RWPE2 (cell line): Measurements from ENCODE around the gene HOXB7.

Experiments
- ATAC-seq: fragments of 200-7000 bp; cut with Tn5 transposase; 3 replicates; pipeline ENCODE4 v1.9.1; 2021; ENCODE audit warnings: low read depth
- DNase-seq: peaks from one replicate; pipeline ENCODE4 v3.0.0-alpha.2; 2020; ENCODE audit warnings: low spot score
- H3K27ac ChIP-seq: fragments of 450-650 bp; 2 replicates; pipeline ENCODE4 v1.5.1; 2017; ENCODE audit warnings: mild to moderate bottlenecking; ENCODE audit not compliant: poor library complexity, severe bottlenecking
- H3K27me3 ChIP-seq: fragments of 250-450 bp; sonication (Bioruptor Pico); 2 replicates; pipeline ENCODE4 v1.5.1; 2021; ENCODE audit warnings: mild to moderate bottlenecking, moderate library complexity; ENCODE audit not compliant: insufficient read depth, poor library complexity, severe bottlenecking
- H3K36me3 ChIP-seq: fragments of 250-450 bp; sonication (Bioruptor Pico); 2 replicates; pipeline ENCODE4 v1.5.1; 2020; ENCODE audit warnings: low read depth, mild to moderate bottlenecking, moderate library complexity
- H3K4me1 ChIP-seq: fragments of 250-450 bp; sonication (Bioruptor Pico); 2 replicates; pipeline ENCODE4 v1.5.1; 2021; ENCODE audit warnings: mild to moderate bottlenecking, moderate library complexity; ENCODE audit not compliant: insufficient read depth, poor library complexity, severe bottlenecking
- H3K4me3 ChIP-seq: fragments of 250-450 bp; sonication (Bioruptor Pico); 2 replicates; pipeline ENCODE4 v1.5.1; 2021; ENCODE audit warnings: mild to moderate bottlenecking, moderate library complexity; ENCODE audit not compliant: severe bottlenecking
- H3K9me3 ChIP-seq: fragments of 250-450 bp; sonication (Bioruptor Pico); 2 replicates; pipeline ENCODE4 v1.5.1; 2021; ENCODE audit warnings: mild to moderate bottlenecking, moderate library complexity; ENCODE audit not compliant: severe bottlenecking
- CTCF ChIP-seq: fragments of 450-650 bp; IDR thresholded peaks from one replicate; pipeline ENCODE4 v1.5.1; 2017; ENCODE audit warnings: mild to moderate bottlenecking, moderate library complexity; ENCODE audit not compliant: poor library complexity, severe bottlenecking

Gene HOXB7

GRCh38 chr17:48637323-48638260 is 26.8 kb upstream of the HOXB7 start:
- H3K4me3 ChIP-seq = no peak overlapping the region
- H3K27ac ChIP-seq = no peak overlapping the region
- no peaks in the 10 kb centered on the region for H3K36me3 ChIP-seq
- H3K4me1 ChIP-seq = no peaks in the 10 kb centered on the region
- ATAC-seq = peak; percentile 74
- DNase-seq = no peak
- no peaks in the 10 kb centered on the region for H3K9me3 ChIP-seq
- peaks cover 14% of the 10 kb centered on the region for H3K27me3 ChIP-seq
- no peak for TF ChIP-seq CTCF

- H3K9me3 ChIP-seq = no peaks in the 10 kb centered on the region
- no peak overlapping the region for H3K27ac ChIP-seq
- H3K36me3 ChIP-seq = no peaks in the 10 kb centered on the region
- no peak overlapping the region for H3K4me3 ChIP-seq
- ATAC-seq (peak; percentile 46), DNase-seq (no peak)
- H3K4me1 ChIP-seq = no peaks in the 10 kb centered on the region
- H3K27me3 ChIP-seq = peaks cover 14% of the 10 kb centered on the region
- peak; percentile 60 for TF ChIP-seq CTCF
Observed at GRCh38 chr17:48636177-48637018, 25.6 kb upstream of the HOXB7 start.

GRCh38 chr17:48634493-48635208 is 23.8 kb upstream of the HOXB7 start:
- H3K27me3 ChIP-seq = peaks cover 19% of the 10 kb centered on the region
- no peaks in the 10 kb centered on the region for H3K9me3 ChIP-seq
- DNase-seq (no peak), ATAC-seq (no peak)
- no peak for TF ChIP-seq CTCF
- no peaks in the 10 kb centered on the region for H3K36me3 ChIP-seq
- H3K4me3 ChIP-seq = no peak overlapping the region
- H3K4me1 ChIP-seq = no peaks in the 10 kb centered on the region
- H3K27ac ChIP-seq = no peak overlapping the region

GRCh38 chr17:48633266-48633677 is 22.5 kb upstream of the HOXB7 start:
- ATAC-seq = no peak
- H3K27me3 ChIP-seq = peaks cover 31% of the 10 kb centered on the region

More at GRCh38 chr17:48633266-48633677, 22.5 kb upstream of the HOXB7 start:
- H3K4me3 ChIP-seq = no peak overlapping the region
- no peak for DNase-seq
- H3K27ac ChIP-seq = no peak overlapping the region
- no peaks in the 10 kb centered on the region for H3K4me1 ChIP-seq
- no peaks in the 10 kb centered on the region for H3K36me3 ChIP-seq
- no peaks in the 10 kb centered on the region for H3K9me3 ChIP-seq
- TF ChIP-seq CTCF = no peak
